ENCODE measurements around the gene RABEP2.
A peak's percentile ranks its signal among the peaks of the same experiment; 100 is the strongest.

RABEP2 gene

GRCh38 chr16:28935346-28935745 lies 10.3 kb upstream of the RABEP2 start:
- H3K27ac Mint-ChIP-seq: no peak overlapping the region
- DNase-seq: no peak
- H3K36me3 Mint-ChIP-seq (ENCODE audit: low read depth): no peaks in the 10 kb centered on the region
- peaks cover 28% of the 10 kb centered on the region for H3K27me3 Mint-ChIP-seq (ENCODE audit: low read depth, poor library complexity)
- H3K9me3 Mint-ChIP-seq: peaks cover 4% of the 10 kb centered on the region
- no peak overlapping the region for H3K4me3 Mint-ChIP-seq
- peaks cover 44% of the 10 kb centered on the region for H3K4me1 Mint-ChIP-seq
- no peak for TF ChIP-seq CTCF (IDR thresholded peaks at IDR 0.05)

GRCh38 chr16:28933171-28933570 lies 8.1 kb upstream of the RABEP2 start:
- H3K27me3 Mint-ChIP-seq (ENCODE audit: low read depth, poor library complexity): peaks cover 15% of the 10 kb centered on the region

GRCh38 chr16:28932339-28933141 lies 7.5 kb upstream of the RABEP2 start:
- Mint-ChIP-seq H3K4me1 (peaks cover 44% of the 10 kb centered on the region), H3K27ac (no peak overlapping the region), H3K4me3 (no peak overlapping the region), H3K27me3 (ENCODE audit: low read depth, poor library complexity) (peaks cover 9% of the 10 kb centered on the region), H3K36me3 (ENCODE audit: low read depth) (no peaks in the 10 kb centered on the region), H3K9me3 (peaks cover 4% of the 10 kb centered on the region)
- TF ChIP-seq CTCF (IDR thresholded peaks at IDR 0.05): no peak
- no peak for DNase-seq

More at GRCh38 chr16:28933171-28933570, 8.1 kb upstream of the RABEP2 start:
- TF ChIP-seq CTCF (IDR thresholded peaks at IDR 0.05): no peak
- peaks cover 44% of the 10 kb centered on the region for H3K4me1 Mint-ChIP-seq
- no peak overlapping the region for H3K4me3 Mint-ChIP-seq
- peaks cover 4% of the 10 kb centered on the region for H3K9me3 Mint-ChIP-seq
- DNase-seq: no peak
- H3K27ac Mint-ChIP-seq: no peak overlapping the region
- no peaks in the 10 kb centered on the region for H3K36me3 Mint-ChIP-seq (ENCODE audit: low read depth)

- H3K27ac Mint-ChIP-seq: peak within 1 kb of the TSS; percentile 45
- no peak for DNase-seq
- H3K36me3 Mint-ChIP-seq (ENCODE audit: low read depth): no peaks in the 10 kb centered on the region
- no peak for TF ChIP-seq CTCF (IDR thresholded peaks at IDR 0.05)
- H3K4me1 Mint-ChIP-seq: peaks cover 41% of the 10 kb centered on the region
- H3K4me3 Mint-ChIP-seq: no peak within 1 kb of the TSS
- peaks cover 4% of the 10 kb centered on the region for H3K9me3 Mint-ChIP-seq
- H3K27me3 Mint-ChIP-seq (ENCODE audit: low read depth, poor library complexity): peaks cover 9% of the 10 kb centered on the region
These were observed 6.8 kb upstream of the RABEP2 start, which contains the start of gene CD19 for GRCh38 chr16:28931801-28932225. Gene CD19 (plus strand): TSS chr16:28931971. CDS start chr16:28932001, 30 bp downstream.

GRCh38 chr16:28930652-28931051 lies 5.6 kb upstream of the RABEP2 start:
- peak overlapping the region; percentile 45 for H3K27ac Mint-ChIP-seq

More at GRCh38 chr16:28930652-28931051, 5.6 kb upstream of the RABEP2 start:
- no peak for TF ChIP-seq CTCF (IDR thresholded peaks at IDR 0.05)
- H3K4me1 Mint-ChIP-seq: peaks cover 38% of the 10 kb centered on the region
- no peak overlapping the region for H3K4me3 Mint-ChIP-seq
- DNase-seq: no peak
- no peaks in the 10 kb centered on the region for H3K9me3 Mint-ChIP-seq
- H3K27me3 Mint-ChIP-seq (ENCODE audit: low read depth, poor library complexity): peaks cover 8% of the 10 kb centered on the region
- H3K36me3 Mint-ChIP-seq (ENCODE audit: low read depth): no peaks in the 10 kb centered on the region

Measured in nephron progenitor cell (in vitro differentiated cells).